Hepatocyte (in vitro differentiated cells): ENCODE measurements around the gene TESMIN.

Experiments
- EZH2 ChIP-seq: fragments of 200-600 bp; sonication (generic); IDR thresholded peaks from 2 replicates; pipeline ENCODE4 v1.6.1; 2016; ENCODE audit warnings: antibody characterized with exemption, mild to moderate bottlenecking, borderline replicate concordance
- EZH2phosphoT487 ChIP-seq: fragments of 200-600 bp; sonication (generic); IDR thresholded peaks from one replicate; pipeline ENCODE4 v1.6.1; 2018; ENCODE audit warnings: antibody characterized with exemption, mild to moderate bottlenecking, low read depth, moderate library complexity; ENCODE audit not compliant: unreplicated experiment, severe bottlenecking
- TF ChIP-seq, protein P1 (sequence below): fragments of 200-600 bp; sonication (generic); IDR thresholded peaks from 2 replicates; pipeline ENCODE4 v1.5.1; 2016; ENCODE audit warnings: antibody characterized with exemption, mild to moderate bottlenecking; ENCODE audit not compliant: poor library complexity

DNA sequence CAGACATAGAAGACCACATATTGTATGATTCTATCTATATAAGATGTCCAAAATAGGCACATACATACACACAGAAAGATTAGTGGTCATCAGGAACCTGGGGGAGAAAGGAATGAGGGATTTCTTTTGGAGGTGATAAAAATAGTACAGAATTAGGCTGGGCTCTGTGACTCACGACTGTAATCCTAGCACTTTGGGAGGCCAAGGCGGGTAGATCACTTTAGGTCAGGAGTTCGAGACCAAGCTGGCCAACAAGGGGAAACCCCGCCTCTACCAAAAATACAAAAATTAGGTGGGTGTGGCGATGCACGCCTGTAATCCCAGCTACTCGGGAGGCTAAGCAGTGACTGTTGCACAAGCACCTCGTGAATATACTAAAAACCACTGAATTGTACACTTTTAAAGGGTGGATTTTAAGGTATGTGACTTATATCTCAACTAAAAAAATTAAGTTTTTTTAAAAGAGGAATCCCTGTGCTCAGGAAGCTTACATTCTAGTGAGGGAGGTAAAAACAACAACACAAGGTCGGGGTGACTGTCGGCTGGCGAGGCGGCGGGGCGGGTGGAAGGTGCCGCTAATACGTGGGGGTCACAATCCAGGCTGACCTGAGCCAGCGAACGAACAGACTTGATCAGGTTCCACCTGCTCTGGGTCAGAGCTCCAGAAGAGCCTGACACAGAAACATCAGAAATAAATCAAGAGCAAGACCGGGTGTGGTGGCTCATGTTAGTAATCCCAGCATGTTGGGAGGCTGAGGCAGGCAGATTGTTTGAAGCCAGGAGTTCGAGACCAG lies 25.3 kb upstream of the TESMIN start:
- TF ChIP-seq, protein P1, sequence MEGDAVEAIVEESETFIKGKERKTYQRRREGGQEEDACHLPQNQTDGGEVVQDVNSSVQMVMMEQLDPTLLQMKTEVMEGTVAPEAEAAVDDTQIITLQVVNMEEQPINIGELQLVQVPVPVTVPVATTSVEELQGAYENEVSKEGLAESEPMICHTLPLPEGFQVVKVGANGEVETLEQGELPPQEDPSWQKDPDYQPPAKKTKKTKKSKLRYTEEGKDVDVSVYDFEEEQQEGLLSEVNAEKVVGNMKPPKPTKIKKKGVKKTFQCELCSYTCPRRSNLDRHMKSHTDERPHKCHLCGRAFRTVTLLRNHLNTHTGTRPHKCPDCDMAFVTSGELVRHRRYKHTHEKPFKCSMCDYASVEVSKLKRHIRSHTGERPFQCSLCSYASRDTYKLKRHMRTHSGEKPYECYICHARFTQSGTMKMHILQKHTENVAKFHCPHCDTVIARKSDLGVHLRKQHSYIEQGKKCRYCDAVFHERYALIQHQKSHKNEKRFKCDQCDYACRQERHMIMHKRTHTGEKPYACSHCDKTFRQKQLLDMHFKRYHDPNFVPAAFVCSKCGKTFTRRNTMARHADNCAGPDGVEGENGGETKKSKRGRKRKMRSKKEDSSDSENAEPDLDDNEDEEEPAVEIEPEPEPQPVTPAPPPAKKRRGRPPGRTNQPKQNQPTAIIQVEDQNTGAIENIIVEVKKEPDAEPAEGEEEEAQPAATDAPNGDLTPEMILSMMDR, result no peak
- TF ChIP-seq EZH2, result no peak
- no peak for TF ChIP-seq EZH2phosphoT487
